GM18508 (cell line): ENCODE data around the gene SDHB.

ENCODE experiments used
- ATAC-seq: cut with Tn5 transposase; IDR thresholded peaks from one replicate; pipeline ENCODE4 v1.9.1; 2021; ENCODE audit warnings: moderate number of reproducible peaks; ENCODE audit not compliant: insufficient read depth, unreplicated experiment

SDHB gene

DNA sequence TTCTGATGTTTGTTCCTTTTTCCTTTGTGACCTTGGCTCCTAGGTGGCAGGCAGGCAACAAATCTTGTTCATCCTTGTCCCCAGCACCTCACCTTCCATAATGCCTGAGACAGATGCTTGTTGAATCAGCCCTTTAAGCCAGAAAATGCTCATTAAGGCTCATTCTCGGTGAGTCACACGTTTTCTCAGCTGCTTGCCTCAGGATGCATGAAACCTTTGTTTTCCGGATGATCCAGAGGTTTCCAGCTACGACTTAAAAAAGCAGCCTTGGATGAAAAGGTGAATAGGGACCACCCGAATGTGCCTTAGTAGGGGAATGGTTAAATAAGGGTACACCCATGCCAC is 37.5 kb downstream of the SDHB start:
- ATAC-seq: no peak

DNA sequence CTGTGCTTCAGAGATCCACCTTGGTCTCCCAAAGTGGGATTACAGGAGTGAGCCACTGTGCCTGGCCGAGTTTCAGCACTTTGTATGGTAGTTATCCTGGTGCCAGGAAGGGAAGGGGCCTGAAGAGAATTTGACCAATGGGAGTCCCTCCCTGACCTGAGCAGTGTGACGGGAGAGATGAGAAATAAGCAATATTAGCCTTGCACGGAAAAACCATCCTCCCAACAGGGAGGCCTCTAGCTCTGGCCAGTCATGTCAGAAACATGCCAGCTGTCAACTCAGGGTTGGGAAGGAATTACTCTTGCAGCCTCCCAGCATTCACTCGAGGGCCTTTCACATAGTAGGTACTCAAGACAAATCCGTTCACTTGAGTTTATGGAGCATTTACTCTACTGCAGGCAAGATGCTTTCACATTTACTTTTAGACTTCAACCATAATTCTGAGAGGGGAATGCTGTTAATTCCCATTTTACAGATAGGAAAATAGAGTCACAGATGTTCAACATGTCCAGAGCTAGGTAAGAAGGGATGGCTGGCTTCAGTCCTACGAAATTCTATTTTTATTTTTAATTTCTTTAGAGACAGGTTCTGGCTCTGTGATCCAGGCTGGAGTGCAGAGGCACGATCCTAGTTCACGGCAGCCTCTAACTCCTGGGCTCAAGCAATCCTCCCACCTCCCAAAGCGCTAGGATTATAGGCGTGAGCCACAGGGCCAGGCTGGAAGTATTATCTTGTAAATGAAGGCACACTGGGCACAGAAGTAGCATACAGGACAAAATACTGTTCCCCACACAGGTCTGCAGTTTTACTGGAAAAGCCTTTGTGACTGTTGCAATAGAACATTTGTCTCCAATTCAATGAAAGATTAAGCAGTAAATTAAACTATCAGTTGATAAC is 38.9 kb downstream of the SDHB start:
- ATAC-seq: no peak

DNA sequence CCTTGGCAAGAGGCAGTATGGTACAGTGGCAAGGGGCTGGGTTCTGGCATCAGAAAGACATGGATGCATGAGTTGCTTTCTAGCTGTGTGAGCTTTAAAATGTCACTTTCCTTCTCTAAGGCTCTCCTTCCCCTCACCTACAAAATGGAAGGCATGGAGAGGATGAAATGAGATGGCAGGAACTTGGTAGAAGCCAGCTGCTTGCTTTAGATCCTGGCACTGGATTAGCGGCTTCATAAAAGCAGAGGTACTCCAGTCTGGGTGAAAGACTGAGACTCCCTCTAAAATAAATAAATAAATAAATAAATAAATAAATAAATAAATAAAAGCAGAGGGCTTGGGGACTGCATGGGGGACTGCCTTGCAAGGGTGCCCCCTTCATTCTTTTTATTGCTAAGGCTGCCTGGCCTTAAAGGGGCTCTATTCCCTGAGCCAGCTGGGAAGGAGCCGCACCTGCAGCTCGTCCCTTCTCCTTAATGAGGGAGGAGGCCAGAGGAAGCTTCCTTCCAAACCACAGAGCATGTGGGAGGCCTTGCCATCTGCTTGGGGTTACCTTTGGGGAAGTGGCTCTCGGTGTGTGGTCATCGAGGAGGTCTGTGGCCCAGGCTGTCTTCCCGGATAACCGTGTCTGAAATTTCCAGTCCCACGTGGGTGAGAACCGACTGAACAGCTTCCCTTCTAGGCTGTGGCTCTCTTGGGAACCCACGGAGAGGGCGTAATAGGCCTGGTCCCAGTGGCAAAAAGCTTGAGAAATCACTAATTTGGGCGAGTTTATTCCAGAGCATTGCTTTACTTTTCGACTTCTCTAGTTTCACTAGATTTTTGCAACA is 40.1 kb downstream of the SDHB start:
- ATAC-seq: no peak

GRCh38 chr1:17012775-17013490 is 40.9 kb downstream of the SDHB start:
- ATAC-seq: no peak

- ATAC-seq: no peak
Observed at GRCh38 chr1:17011439-17012307, 42.2 kb downstream of the SDHB start, which contains the start of gene ATP13A2. ATP13A2 (minus strand) TSS chr1:17011928; CDS start chr1:17011738, 190 bp downstream.

DNA sequence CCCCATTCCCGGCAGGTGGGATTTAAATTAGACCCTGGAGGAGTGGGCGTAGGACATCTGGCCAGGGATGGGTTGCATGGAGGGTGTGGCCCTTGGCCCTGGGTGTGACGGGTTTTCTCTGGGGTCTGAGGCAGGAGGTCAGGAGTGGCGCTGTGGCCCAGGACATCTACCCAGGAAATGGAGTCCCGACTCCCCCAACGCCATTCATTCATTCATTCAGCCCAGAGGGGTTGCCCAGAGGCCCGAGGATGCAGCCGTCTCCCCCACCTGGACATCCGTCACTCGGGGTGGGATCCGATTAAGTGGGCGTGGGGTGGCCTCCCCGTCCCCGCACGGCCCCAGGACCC is 42.8 kb downstream of the SDHB start:
- ATAC-seq: no peak

DNA sequence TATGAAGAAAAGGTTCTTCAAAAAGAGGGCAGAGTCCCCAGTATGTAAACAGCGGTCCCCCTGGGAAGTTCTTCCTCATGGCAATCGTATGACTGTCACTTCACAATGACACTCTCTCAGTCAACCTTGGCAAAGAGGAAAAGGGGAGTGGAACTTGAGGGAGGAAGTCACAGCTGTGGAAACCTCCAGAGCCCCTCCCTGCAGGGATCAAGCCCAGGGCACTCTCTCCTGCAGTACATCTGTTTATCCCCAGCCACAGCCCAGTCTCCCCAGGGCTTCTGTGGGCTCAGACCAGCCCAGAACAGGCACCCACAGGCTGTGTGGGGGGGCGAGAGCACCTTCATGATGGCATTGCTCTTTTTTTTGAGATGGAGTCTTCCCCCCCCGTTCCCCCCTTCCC is 44.1 kb downstream of the SDHB start:
- ATAC-seq: no peak

DNA sequence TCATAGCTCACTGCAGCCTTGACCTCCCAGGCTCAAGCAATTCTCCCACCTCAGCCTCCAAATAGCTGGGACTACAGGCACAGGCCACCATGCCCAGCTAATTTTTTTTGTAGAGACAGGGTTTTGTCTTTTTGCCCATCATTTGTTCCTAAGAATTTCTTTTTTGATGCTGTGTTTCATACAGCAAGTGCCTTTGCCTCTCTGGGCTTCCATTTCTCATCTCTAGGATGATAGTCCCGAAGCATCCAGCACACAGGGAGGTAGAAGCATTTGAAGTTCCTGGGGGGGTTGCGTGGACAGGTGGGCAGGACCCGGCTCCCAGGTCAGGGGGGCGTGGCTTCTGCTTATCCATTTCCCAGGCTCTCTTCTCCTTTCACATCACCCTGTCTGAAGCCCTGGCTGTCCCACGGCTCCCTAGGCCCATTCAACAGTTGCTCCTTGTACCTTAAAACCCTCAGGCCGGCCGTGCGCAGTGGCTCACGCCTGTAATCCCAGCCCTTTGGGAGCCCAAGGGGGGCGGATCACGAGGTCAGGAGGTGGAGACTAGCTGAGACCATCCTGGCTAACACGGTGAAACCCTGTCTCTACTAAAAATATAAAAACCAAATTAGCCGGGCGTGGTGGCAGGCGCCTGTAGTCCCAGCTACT is 45.5 kb downstream of the SDHB start:
- no peak for ATAC-seq

DNA sequence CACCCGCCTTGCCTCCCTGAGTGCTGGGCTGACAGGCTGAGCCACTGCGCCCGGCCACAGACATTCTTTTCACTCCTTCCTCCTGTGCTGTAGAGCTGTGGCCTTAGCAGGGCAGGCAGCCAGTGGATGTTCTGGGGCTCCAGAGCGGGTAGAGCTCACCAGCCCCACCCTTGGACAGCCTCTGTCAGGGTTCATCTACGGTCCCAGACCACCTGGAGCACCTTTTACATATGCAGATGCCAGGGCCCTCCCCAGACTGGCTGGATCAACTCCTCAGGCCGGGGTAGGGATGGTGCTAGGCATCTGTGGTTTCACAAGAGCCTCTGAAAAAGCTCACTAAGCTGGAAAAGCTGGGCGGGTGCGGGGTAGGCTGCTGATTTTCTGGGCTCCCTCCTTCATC is 46.7 kb downstream of the SDHB start:
- ATAC-seq: no peak

GRCh38 chr1:17005365-17005740 is 48.5 kb downstream of the SDHB start:
- no peak for ATAC-seq

DNA sequence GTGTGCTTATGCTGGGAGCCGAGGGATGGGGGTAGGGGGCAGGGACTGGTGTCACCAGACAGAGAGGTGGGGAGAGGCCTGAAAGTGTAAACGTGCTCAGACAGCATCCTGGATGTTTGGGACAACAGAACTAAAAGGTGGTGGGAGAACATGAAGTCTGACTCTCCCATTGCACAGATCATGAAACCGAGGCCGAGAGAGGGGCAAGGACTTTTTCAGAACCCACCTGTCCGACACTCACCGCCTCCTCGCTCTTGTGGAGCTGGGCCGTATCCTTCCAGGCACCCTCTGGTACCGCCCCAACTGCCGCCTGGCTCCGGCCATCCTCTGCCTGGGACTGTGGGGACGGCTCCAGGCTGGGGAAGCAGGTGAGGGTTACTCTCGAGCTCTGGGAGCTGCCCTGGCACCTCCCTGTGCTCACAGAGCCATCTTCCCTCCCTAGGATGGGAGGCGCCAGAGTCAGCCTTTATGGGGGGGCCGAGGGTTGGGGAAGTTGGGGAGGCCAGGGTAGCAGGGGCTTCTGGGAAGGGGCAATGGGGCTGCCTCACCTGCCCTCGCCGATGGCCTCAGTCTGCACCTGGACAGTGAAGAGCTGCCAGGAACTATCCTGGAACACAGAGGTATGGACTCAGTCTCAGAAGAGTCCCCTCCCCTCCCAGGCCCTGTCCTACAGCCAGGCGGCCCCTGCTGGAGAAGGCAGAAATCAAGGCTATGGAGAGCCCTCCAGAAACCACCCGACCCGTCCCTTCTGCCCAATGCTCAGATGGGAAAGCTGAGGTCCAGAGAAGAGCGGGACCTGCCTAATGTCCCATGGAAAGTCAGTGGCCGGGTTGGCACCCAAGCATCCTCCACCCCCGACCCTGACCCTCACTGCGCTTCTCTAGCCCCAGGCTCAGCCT is 49.1 kb downstream of the SDHB start:
- no peak for ATAC-seq

DNA sequence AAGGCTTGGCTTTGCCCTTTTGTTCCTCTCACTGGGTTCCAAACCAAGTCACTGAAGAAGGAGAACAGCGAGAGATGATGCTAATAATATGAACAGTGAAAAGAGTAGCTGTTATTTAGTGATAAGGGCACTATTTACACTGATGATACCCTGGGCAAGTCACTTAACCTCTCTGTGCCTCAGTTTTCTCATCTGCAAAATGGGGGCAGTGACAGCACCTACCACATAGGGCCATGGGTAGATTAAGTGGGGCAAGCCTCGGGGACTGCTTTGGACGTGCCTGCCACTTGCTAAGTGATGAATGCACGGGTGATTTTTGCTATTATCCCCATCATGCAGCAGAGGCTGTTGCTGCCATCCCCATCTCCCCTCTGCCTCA is 51.3 kb downstream of the SDHB start:
- no peak for ATAC-seq

GRCh38 chr1:17001760-17002523 is 51.9 kb downstream of the SDHB start:
- no peak for ATAC-seq

- ATAC-seq: no peak
Observed at GRCh38 chr1:16999863-17000262, 54.0 kb downstream of the SDHB start.

GRCh38 chr1:16998589-16998988 is 55.2 kb downstream of the SDHB start:
- no peak for ATAC-seq

GRCh38 chr1:16996845-16997244 is 57.0 kb downstream of the SDHB start:
- ATAC-seq: no peak

GRCh38 chr1:16993521-16994038 is 60.3 kb downstream of the SDHB start:
- ATAC-seq: no peak

GRCh38 chr1:16992675-16993074 is 61.2 kb downstream of the SDHB start:
- ATAC-seq: no peak
